DOHH2 (cell line): ENCODE measurements around the gene ANKS1B.

ENCODE experiments used
- CTCF ChIP-seq: fragments of 200-600 bp; sonication (generic); IDR thresholded peaks from one replicate; pipeline ENCODE4 v1.5.1; 2014; ENCODE audit warnings: antibody characterized with exemption, mild to moderate bottlenecking, low read depth, low read length; ENCODE audit not compliant: poor library complexity, severe bottlenecking
- EZH2phosphoT487 ChIP-seq: fragments of 200-600 bp; sonication (generic); IDR thresholded peaks from 2 replicates; pipeline ENCODE4 v1.6.1; 2017; ENCODE audit warnings: borderline replicate concordance, mild to moderate bottlenecking, antibody characterized with exemption, low read length, moderate library complexity, mixed read lengths

DNA sequence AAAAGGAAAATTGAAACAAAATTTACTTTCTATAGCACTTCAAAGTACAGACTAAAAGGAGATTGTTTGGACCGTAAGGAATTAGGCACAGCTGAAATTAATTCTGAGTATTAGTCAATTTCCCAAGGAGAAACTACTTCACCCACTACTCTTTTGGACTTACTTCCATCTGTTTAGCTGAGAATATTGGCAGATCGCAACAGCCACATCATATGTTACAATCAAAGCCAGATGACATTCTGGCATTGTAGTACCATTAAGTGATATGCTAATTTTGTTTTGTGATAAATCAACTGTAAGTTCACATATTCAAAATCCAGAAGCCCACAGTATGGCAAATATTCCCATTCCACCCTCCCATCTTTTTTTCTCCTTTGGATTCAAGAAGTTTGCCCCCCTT is 47.1 kb upstream of the ANKS1B start:
- TF ChIP-seq CTCF (no peak), EZH2phosphoT487 (no peak)
